PC-9 (cell line): Measurements from ENCODE around the gene PCMT1. TPM values are rescaled to one million over a fixed set of nuclear protein-coding genes. Genes with fewer than 3 reads are reported as not detected.

Experiments
- BruUV-seq: library from RNA; stranded (reverse); fragments of 400-500 nt; replicated peaks from 2 replicates; lab custom pipeline; 2021; lab: Mats Ljungman, UMichigan
- CTCF ChIA-PET: fragments of 300-600 bp; sonication (Branson Sonifier 250); formaldehyde crosslinking; loops from one replicate; lab custom pipeline; 2022; ENCODE audit warnings: antibody characterized with exemption; lab: Charles Lee
- POLR2A ChIA-PET: fragments of 300-600 bp; sonication (Branson Sonifier 250); formaldehyde crosslinking; loops from one replicate; lab custom pipeline; 2022; ENCODE audit warnings: antibody characterized with exemption; ENCODE audit not compliant: unreplicated experiment; lab: Charles Lee
- DNase-seq, 2 experiments: peaks; one replicate each; pipeline versions ENCODE4 v3.0.0 to v3.0.0-alpha.2; 2015 to 2022; ENCODE audit warnings: mixed read lengths in 1 of 2
- H2AFZ ChIP-seq: fragments of 200-600 bp; sonication (generic); 2 replicates; pipeline ENCODE4 v1.8.1; 2017; ENCODE audit warnings: antibody characterized with exemption
- H3F3A ChIP-seq: fragments of 200-600 bp; sonication (generic); 2 replicates; pipeline ENCODE4 v1.8.1; 2017; ENCODE audit warnings: antibody characterized with exemption, mild to moderate bottlenecking, low read depth; ENCODE audit not compliant: insufficient read depth
- H3K27ac ChIP-seq: fragments of 200-600 bp; sonication (generic); 2 replicates; pipeline ENCODE4 v1.6.1; 2016; ENCODE audit warnings: mixed run types
- H3K27me3 ChIP-seq: fragments of 200-600 bp; sonication (generic); 2 replicates; pipeline ENCODE4 v1.6.1; 2016; ENCODE audit warnings: low read depth, mixed run types; ENCODE audit not compliant: insufficient read depth
- H3K36me3 ChIP-seq: fragments of 200-600 bp; sonication (generic); 2 replicates; pipeline ENCODE4 v1.6.1; 2016; ENCODE audit warnings: low read depth, mixed run types
- H3K4me1 ChIP-seq: fragments of 200-600 bp; sonication (generic); replicated peaks from 2 replicates; pipeline ENCODE4 v1.6.1; 2016; ENCODE audit warnings: mixed run types; ENCODE audit not compliant: insufficient read depth
- H3K4me2 ChIP-seq: fragments of 200-600 bp; sonication (generic); 2 replicates; pipeline ENCODE4 v1.6.1; 2017; ENCODE audit warnings: mixed run types
- H3K4me3 ChIP-seq: fragments of 200-600 bp; sonication (generic); 2 replicates; pipeline ENCODE4 v1.6.1; 2016; ENCODE audit warnings: mixed run types
- H3K79me2 ChIP-seq: fragments of 200-600 bp; sonication (generic); 2 replicates; pipeline ENCODE4 v1.6.1; 2017; ENCODE audit warnings: low read depth, mixed run types
- H3K9me2 ChIP-seq: fragments of 200-600 bp; sonication (generic); 2 replicates; pipeline ENCODE4 v1.8.1; 2017; ENCODE audit warnings: mild to moderate bottlenecking; ENCODE audit not compliant: insufficient read depth
- H3K9me3 ChIP-seq: fragments of 200-600 bp; sonication (generic); 2 replicates; pipeline ENCODE4 v1.8.1; 2016; ENCODE audit warnings: low read depth; ENCODE audit not compliant: insufficient read depth
- H4K20me1 ChIP-seq: fragments of 200-600 bp; sonication (generic); 2 replicates; pipeline ENCODE4 v1.8.1; 2017; ENCODE audit not compliant: insufficient read depth
- CTCF ChIP-seq: fragments of 200-600 bp; sonication (generic); conservative IDR thresholded peaks from 2 replicates; pipeline ENCODE4 v1.6.1; 2017; ENCODE audit warnings: mixed run types, antibody characterized with exemption, mild to moderate bottlenecking, moderate library complexity
- EZH2 ChIP-seq: fragments of 200-600 bp; sonication (generic); IDR thresholded peaks from 2 replicates; pipeline ENCODE4 v1.8.0; 2017; ENCODE audit warnings: antibody characterized with exemption, low read depth
- intact Hi-C: fragments of 100-400 bp; cut with micrococcal nuclease; formaldehyde crosslinking; loops from one replicate; pipeline ENCODE4 v1.10.0; 2022; ENCODE audit not compliant: unreplicated experiment
- total RNA-seq: library from RNA; stranded (reverse); gene quantifications from 2 replicates; pipeline ENCODE4 v1.2.3, GENCODE V29; 2021

The PCMT1 gene
- total RNA-seq, 1 experiment from 2014 or later: 50.5 TPM

- intact Hi-C loops: no loop called here
- TF ChIP-seq CTCF: no peak
- TF ChIP-seq EZH2: no peak
- H3F3A ChIP-seq: no peaks in the 10 kb centered on the region; the same call in 1 of the 2 replicates
- H3K4me1 ChIP-seq: no peaks in the 10 kb centered on the region
- POLR2A ChIA-PET: interaction anchor here (0.6 kb wide), 1 partner anchor 104 kb away, joined by 3 read pairs; no protein-coding TSS in a partner anchor
- no peaks in the 10 kb centered on the region for H3K79me2 ChIP-seq
- H3K9me2 ChIP-seq: no peaks in the 10 kb centered on the region
- no peak overlapping the region for H3K4me2 ChIP-seq
- H4K20me1 ChIP-seq: no peaks in the 10 kb centered on the region
- no peak overlapping the region for H3K4me3 ChIP-seq
- DNase-seq: no peak
- 0 out of 2 replicates have a peak, but pooled peaks cover 3% of the 10 kb centered on the region for H3K36me3 ChIP-seq
- no peak overlapping the region for H2AFZ ChIP-seq
- BruUV-seq: no TSS peak
- CTCF ChIA-PET: no interaction called here
- no peaks in the 10 kb centered on the region for H3K9me3 ChIP-seq
- no peak overlapping the region for H3K27ac ChIP-seq
- H3K27me3 ChIP-seq: no peaks in the 10 kb centered on the region
Observed at GRCh38 chr6:149821492-149821891, 72.0 kb downstream of the PCMT1 start.

GRCh38 chr6:149823013-149823412, 73.5 kb downstream of the PCMT1 start:
- H3K9me2 ChIP-seq: no peaks in the 10 kb centered on the region
- H3K79me2 ChIP-seq: no peaks in the 10 kb centered on the region
- H2AFZ ChIP-seq: no peak overlapping the region
- H3K27ac ChIP-seq: no peak overlapping the region
- ChIA-PET POLR2A (no interaction called here), CTCF (interaction anchor here (0.5 kb wide), 1 partner anchor 11 kb away, joined by 3 read pairs; no protein-coding TSS in a partner anchor)
- intact Hi-C loops: no loop called here
- H3K4me3 ChIP-seq: no peak overlapping the region
- H3F3A ChIP-seq: no peaks in the 10 kb centered on the region; the same call in 1 of the 2 replicates
- no peaks in the 10 kb centered on the region for H3K27me3 ChIP-seq
- TF ChIP-seq CTCF (no peak), EZH2 (no peak)
- H3K4me2 ChIP-seq: no peak overlapping the region
- no peak for DNase-seq
- no peaks in the 10 kb centered on the region for H3K4me1 ChIP-seq
- no peaks in the 10 kb centered on the region for H4K20me1 ChIP-seq
- no peaks in the 10 kb centered on the region for H3K9me3 ChIP-seq
- H3K36me3 ChIP-seq: 0 out of 2 replicates have a peak, but pooled peaks cover 3% of the 10 kb centered on the region
- BruUV-seq: no TSS peak

- H3K4me2 ChIP-seq: no peak overlapping the region
- TF ChIP-seq EZH2: no peak
- no peak for TF ChIP-seq CTCF
- no peaks in the 10 kb centered on the region for H3K79me2 ChIP-seq
- H3F3A ChIP-seq: no peaks in the 10 kb centered on the region
- no peak overlapping the region for H3K4me3 ChIP-seq
- 0 out of 2 replicates have a peak, but pooled peaks cover 10% of the 10 kb centered on the region for H3K36me3 ChIP-seq
- H3K9me2 ChIP-seq: no peaks in the 10 kb centered on the region
- no peak overlapping the region for H2AFZ ChIP-seq
- no peaks in the 10 kb centered on the region for H3K27me3 ChIP-seq
- H4K20me1 ChIP-seq: no peaks in the 10 kb centered on the region
- no peak overlapping the region for H3K27ac ChIP-seq
- DNase-seq: no peak
- POLR2A ChIA-PET: interaction anchor here (0.6 kb wide), 1 partner anchor 31 kb away, joined by 3 read pairs; no protein-coding TSS in a partner anchor
- BruUV-seq: no TSS peak
- no peaks in the 10 kb centered on the region for H3K9me3 ChIP-seq
- CTCF ChIA-PET: no interaction called here
- H3K4me1 ChIP-seq: no peaks in the 10 kb centered on the region
- intact Hi-C loops: no loop called here
Observed at GRCh38 chr6:149825292-149825691, 75.8 kb downstream of the PCMT1 start.
